Mesothelial cell of epicardium (in vitro differentiated cells): Measurements from ENCODE around the gene LAPTM5. TPM values are rescaled to one million over a fixed set of nuclear protein-coding genes. Genes with fewer than 3 reads are reported as not detected.

Source experiments
- DNase-seq, 2 experiments: peaks; one replicate each; pipeline ENCODE4 v3.0.0; 2021; ENCODE audit warnings: low spot score in 2 of 2; ENCODE audit not compliant: unreplicated experiment in 2 of 2
- H3K27ac Mint-ChIP-seq: 2 replicates; pipeline ENCODE4 v1.8.0; 2021; ENCODE audit warnings: mixed read lengths
- H3K27me3 Mint-ChIP-seq: 2 replicates; pipeline ENCODE4 v1.8.0; 2021; ENCODE audit warnings: low read depth, mixed read lengths
- H3K36me3 Mint-ChIP-seq: 2 replicates; pipeline ENCODE4 v1.8.0; 2021; ENCODE audit warnings: mixed read lengths
- H3K4me1 Mint-ChIP-seq: 2 replicates; pipeline ENCODE4 v1.8.0; 2021; ENCODE audit warnings: mixed read lengths
- H3K4me3 Mint-ChIP-seq: 2 replicates; pipeline ENCODE4 v1.8.0; 2021; ENCODE audit warnings: mild to moderate bottlenecking, moderate library complexity, mixed read lengths
- H3K9me3 Mint-ChIP-seq: 2 replicates; pipeline ENCODE4 v1.8.0; 2021; ENCODE audit warnings: mixed read lengths
- CTCF ChIP-seq: fragments of 200-600 bp; sonication (generic); IDR thresholded peaks from one replicate; pipeline ENCODE4 v1.5.0; 2021; ENCODE audit warnings: antibody characterized with exemption; ENCODE audit not compliant: unreplicated experiment
- total RNA-seq: library from RNA; stranded (reverse); gene quantifications from 3 replicates; pipeline ENCODE4 v1.2.1, GENCODE V29; 2021

Gene LAPTM5
- total RNA-seq, 1 donor from 2014 or later, result not detected

- no peaks in the 10 kb centered on the region for H3K36me3 Mint-ChIP-seq
Measured at GRCh38 chr1:30785181-30785580, 27.6 kb upstream of the LAPTM5 start.

GRCh38 chr1:30783256-30783915 lies 25.8 kb upstream of the LAPTM5 start:
- no peaks in the 10 kb centered on the region for H3K36me3 Mint-ChIP-seq
- peaks cover 5% of the 10 kb centered on the region for H3K27me3 Mint-ChIP-seq
- H3K4me1 Mint-ChIP-seq, result peaks cover 8% of the 10 kb centered on the region
- DNase-seq, result no peak
- TF ChIP-seq CTCF, result no peak
- no peak overlapping the region for H3K27ac Mint-ChIP-seq
- H3K4me3 Mint-ChIP-seq, result no peak overlapping the region
- H3K9me3 Mint-ChIP-seq, result no peaks in the 10 kb centered on the region

More at GRCh38 chr1:30785181-30785580, 27.6 kb upstream of the LAPTM5 start:
- no peaks in the 10 kb centered on the region for H3K9me3 Mint-ChIP-seq
- no peak for DNase-seq
- H3K4me3 Mint-ChIP-seq, result no peak overlapping the region
- H3K27me3 Mint-ChIP-seq, result peaks cover 5% of the 10 kb centered on the region
- H3K4me1 Mint-ChIP-seq, result peaks cover 4% of the 10 kb centered on the region
- TF ChIP-seq CTCF, result no peak
- no peak overlapping the region for H3K27ac Mint-ChIP-seq

- no peak overlapping the region for H3K27ac Mint-ChIP-seq
- DNase-seq, result peak; percentile 60 to 85
- peak; percentile 71 for TF ChIP-seq CTCF
Measured at GRCh38 chr1:30782361-30783255, 25.0 kb upstream of the LAPTM5 start.

GRCh38 chr1:30781906-30782305 lies 24.3 kb upstream of the LAPTM5 start:
- Mint-ChIP-seq H3K4me1 (peaks cover 8% of the 10 kb centered on the region), H3K36me3 (no peaks in the 10 kb centered on the region), H3K4me3 (no peak overlapping the region), H3K9me3 (no peaks in the 10 kb centered on the region), H3K27ac (no peak overlapping the region), H3K27me3 (peaks cover 4% of the 10 kb centered on the region)
- no peak for DNase-seq
- TF ChIP-seq CTCF, result no peak

More at GRCh38 chr1:30782361-30783255, 25.0 kb upstream of the LAPTM5 start:
- no peak overlapping the region for H3K4me3 Mint-ChIP-seq
- peaks cover 8% of the 10 kb centered on the region for H3K4me1 Mint-ChIP-seq
- no peaks in the 10 kb centered on the region for H3K9me3 Mint-ChIP-seq
- H3K36me3 Mint-ChIP-seq, result no peaks in the 10 kb centered on the region
- peaks cover 4% of the 10 kb centered on the region for H3K27me3 Mint-ChIP-seq

- Mint-ChIP-seq H3K4me1 (peaks cover 8% of the 10 kb centered on the region), H3K27ac (no peak overlapping the region), H3K9me3 (no peaks in the 10 kb centered on the region), H3K36me3 (no peaks in the 10 kb centered on the region), H3K27me3 (peaks cover 4% of the 10 kb centered on the region), H3K4me3 (no peak overlapping the region)
- DNase-seq, result no peak
- TF ChIP-seq CTCF, result no peak
Measured at GRCh38 chr1:30780409-30780808, 22.8 kb upstream of the LAPTM5 start.
